Testis (tissue), 3 donors: ENCODE measurements around the gene CBLB. TPM values are rescaled to one million over a fixed set of nuclear protein-coding genes. Genes with fewer than 3 reads are reported as not detected.

Source experiments
- DNase-seq: peaks from one replicate; pipeline ENCODE4 v3.0.0-alpha.2; 2019
- H3K27ac ChIP-seq, 2 donors: fragments of 200-600 bp; sonication (generic); one replicate each; pipeline ENCODE4 v1.5.1; 2019
- H3K27me3 ChIP-seq: fragments of 200-600 bp; sonication (generic); one replicate; pipeline ENCODE4 v1.5.1; 2019
- H3K36me3 ChIP-seq: fragments of 200-600 bp; sonication (generic); one replicate; pipeline ENCODE4 v1.5.1; 2017; ENCODE audit warnings: low read depth; ENCODE audit errors: missing control alignments
- H3K4me1 ChIP-seq: fragments of 200-600 bp; sonication (generic); one replicate; pipeline ENCODE4 v1.5.1; 2019
- H3K4me3 ChIP-seq, 2 donors: fragments of 200-600 bp; sonication (generic); one replicate each; pipeline ENCODE4 v1.5.1; 2017 to 2019
- H3K9me3 ChIP-seq: fragments of 200-600 bp; sonication (generic); one replicate; pipeline ENCODE4 v1.5.1; 2017
- POLR2A ChIP-seq: fragments of 450-650 bp; IDR thresholded peaks from one replicate; pipeline ENCODE4 v1.6.1; 2017; ENCODE audit warnings: antibody characterized with exemption, mild to moderate bottlenecking, moderate library complexity
- WGBS, 2 donors: methylation state at CpG; one replicate each; pipeline ENCODE4 v1.1.5; 2018; 5-methylcytosine and 5-hydroxymethylcytosine counted together
- intact Hi-C: fragments of 100-400 bp; cut with DNase I; formaldehyde crosslinking; loops from one replicate; pipeline ENCODE4 v1.15.1; 2023; ENCODE audit warnings: low total_unique reads
- polyA plus RNA-seq: library from polyadenylated mRNA; stranded (reverse); fragments of 350-450 nt; fragmentation: Illumina TruSeq; extraction: RNeasy Lipid Tissue Mini Kit (QIAGEN cat#74804); gene quantifications from one replicate; pipeline ENCODE4 v1.2.3, GENCODE V29; 2014; ENCODE audit warnings: low read depth, low replicate concordance; ENCODE audit not compliant: insufficient read depth
- total RNA-seq, 2 donors: library from RNA; depleted of rRNA; stranded (reverse); fragments of >200 nt; gene quantifications; one replicate each; pipeline ENCODE4 v1.2.3, GENCODE V29; 2016
- TF ChIP-seq, protein P1 (sequence below), 3 experiments: fragments of 450-650 bp in 2 of 3; fragments of 200-600 bp in 1 of 3; sonication (generic) in 1 of 3; IDR thresholded peaks; one replicate each; pipeline ENCODE4 v1.5.1; 2016 to 2019; ENCODE audit warnings: antibody characterized with exemption in 3 of 3, mild to moderate bottlenecking in 2 of 3, moderate library complexity in 1 of 3

The CBLB gene
- total and polyA plus RNA-seq, 3 donors from 2014 or later = 33.0 to 73.6 (median 65.9) TPM

DNA sequence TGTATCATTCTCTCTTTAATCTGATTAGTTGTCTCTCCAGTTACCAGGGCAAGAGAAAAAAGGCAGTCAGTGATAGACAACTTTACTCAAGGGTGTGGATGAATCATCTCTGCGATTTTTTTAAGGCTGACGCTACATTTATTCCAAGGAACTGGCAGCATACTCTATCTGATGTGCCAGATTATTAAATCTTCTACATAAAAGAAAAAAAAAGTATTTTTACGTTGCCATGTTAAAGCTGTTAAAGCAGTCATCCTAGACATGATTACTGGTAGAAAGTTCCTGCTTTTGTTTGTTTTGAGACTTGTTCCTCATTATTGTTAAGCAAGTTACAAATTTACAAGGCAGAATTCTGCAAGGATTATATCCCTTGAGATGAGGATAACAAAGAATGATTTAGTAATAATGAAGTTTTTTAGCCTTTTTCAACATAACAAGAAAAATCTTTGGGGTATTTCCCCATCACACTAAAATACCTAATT, 121.7 kb downstream of the CBLB start:
- no peaks in the 10 kb centered on the region for H3K27me3 ChIP-seq
- H3K9me3 ChIP-seq = no peaks in the 10 kb centered on the region
- no peaks in the 10 kb centered on the region for H3K36me3 ChIP-seq
- TF ChIP-seq, protein P1, sequence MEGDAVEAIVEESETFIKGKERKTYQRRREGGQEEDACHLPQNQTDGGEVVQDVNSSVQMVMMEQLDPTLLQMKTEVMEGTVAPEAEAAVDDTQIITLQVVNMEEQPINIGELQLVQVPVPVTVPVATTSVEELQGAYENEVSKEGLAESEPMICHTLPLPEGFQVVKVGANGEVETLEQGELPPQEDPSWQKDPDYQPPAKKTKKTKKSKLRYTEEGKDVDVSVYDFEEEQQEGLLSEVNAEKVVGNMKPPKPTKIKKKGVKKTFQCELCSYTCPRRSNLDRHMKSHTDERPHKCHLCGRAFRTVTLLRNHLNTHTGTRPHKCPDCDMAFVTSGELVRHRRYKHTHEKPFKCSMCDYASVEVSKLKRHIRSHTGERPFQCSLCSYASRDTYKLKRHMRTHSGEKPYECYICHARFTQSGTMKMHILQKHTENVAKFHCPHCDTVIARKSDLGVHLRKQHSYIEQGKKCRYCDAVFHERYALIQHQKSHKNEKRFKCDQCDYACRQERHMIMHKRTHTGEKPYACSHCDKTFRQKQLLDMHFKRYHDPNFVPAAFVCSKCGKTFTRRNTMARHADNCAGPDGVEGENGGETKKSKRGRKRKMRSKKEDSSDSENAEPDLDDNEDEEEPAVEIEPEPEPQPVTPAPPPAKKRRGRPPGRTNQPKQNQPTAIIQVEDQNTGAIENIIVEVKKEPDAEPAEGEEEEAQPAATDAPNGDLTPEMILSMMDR (IDR thresholded peaks at IDR 0.05) = no peak
- TF ChIP-seq POLR2A = no peak
- peaks cover 14% of the 10 kb centered on the region for H3K4me1 ChIP-seq
- no peak for DNase-seq
- intact Hi-C loops = no loop called here
- H3K4me3 ChIP-seq = no peak overlapping the region
- H3K27ac ChIP-seq = peak overlapping the region in 1 of 2 donors; percentile 22
- 37 to 43% methylated on average over 3 of the region's 3 CpGs for WGBS, 2 donors

DNA sequence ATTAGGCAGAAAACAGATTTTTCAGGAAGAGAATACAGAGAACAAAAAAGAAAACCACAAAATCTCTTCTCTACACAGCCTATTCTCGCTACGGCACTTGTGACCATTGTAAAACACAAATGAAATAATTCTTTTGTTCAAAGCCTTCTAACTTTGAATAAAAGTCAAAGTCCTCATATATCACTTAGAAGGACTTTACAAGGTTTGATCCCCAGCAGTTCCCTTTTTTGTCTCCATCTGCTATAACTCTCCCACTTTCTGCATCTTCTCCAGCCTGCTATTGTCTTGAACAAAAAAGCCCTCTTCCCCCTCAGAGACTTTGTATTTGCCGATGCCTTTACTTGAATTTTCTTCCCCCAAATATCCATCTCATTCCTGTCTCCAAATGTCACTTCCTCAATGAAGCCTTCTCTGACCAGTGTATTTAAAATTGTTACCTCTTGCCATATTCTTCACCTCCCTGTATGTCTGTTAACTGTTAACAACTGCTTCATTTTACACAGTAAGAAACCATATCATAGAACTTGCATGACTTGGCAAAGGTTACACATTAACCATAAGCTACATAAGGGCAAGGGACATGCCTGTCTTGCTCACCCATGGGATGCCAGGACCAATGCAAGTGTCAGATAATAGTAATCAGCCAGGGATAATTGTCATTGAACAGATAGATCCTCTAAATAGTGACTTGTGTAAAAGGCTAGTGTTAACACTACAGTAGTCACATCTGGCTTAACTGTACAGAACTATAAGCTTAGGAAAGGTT, 122.4 kb downstream of the CBLB start:
- Histone ChIP-seq H3K27ac (peak overlapping the region in 1 of 2 donors; percentile 22), H3K36me3 (no peaks in the 10 kb centered on the region), H3K9me3 (no peaks in the 10 kb centered on the region), H3K27me3 (no peaks in the 10 kb centered on the region), H3K4me3 (no peak overlapping the region), H3K4me1 (peaks cover 14% of the 10 kb centered on the region)
- no peak for DNase-seq
- TF ChIP-seq POLR2A = no peak
- TF ChIP-seq, protein P1 (IDR thresholded peaks at IDR 0.05) = no peak
- 69 to 91% methylated on average over 3 of the region's 3 CpGs for WGBS, 2 donors
- intact Hi-C loops = no loop called here

DNA sequence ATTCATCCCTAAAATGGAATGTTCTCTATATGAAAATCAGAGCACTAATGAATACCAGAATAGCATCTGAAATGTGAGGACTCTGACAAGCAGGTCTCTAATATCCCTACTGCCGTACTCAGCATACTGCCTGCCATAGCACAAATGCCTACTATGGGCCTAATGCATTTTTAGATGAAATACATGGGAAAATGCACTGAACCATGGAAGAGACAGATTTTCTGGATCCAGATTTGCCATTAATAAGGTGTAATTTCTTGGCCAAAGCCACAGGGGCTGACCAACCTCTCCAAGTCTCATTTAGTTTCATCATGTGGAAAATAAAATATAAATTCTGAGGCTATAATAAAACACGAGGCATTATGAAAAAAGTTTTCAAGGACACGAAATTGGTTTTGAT, 123.8 kb downstream of the CBLB start:
- H3K36me3 ChIP-seq = no peaks in the 10 kb centered on the region
- no peaks in the 10 kb centered on the region for H3K9me3 ChIP-seq
- H3K4me1 ChIP-seq = peaks cover 14% of the 10 kb centered on the region
- H3K27ac ChIP-seq = no peak overlapping the region
- DNase-seq = no peak
- no peak overlapping the region for H3K4me3 ChIP-seq
- 88 to 95% methylated on average over 3 of the region's 3 CpGs for WGBS, 2 donors
- TF ChIP-seq POLR2A = no peak
- TF ChIP-seq, protein P1 (IDR thresholded peaks at IDR 0.05) = no peak
- H3K27me3 ChIP-seq = no peaks in the 10 kb centered on the region
- intact Hi-C loops = no loop called here

DNA sequence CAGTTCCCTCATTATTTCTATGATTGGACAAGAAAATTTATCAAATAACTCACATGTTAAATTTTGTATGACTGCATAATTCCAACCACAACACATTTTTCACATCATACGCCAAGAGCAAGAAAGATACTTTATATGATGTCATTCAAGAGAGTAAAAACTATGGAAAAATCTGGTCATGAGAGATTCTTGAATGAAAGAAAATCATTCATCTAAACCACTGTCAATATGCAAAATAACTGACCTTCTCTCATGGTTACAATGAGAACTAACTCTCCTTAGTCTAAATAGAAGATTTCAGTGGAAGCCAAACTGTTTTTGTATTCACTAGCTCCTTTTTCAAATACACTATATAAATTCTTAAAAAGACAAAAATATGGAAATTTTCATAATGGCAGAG, 124.6 kb downstream of the CBLB start:
- Histone ChIP-seq H3K27ac (no peak overlapping the region), H3K36me3 (no peaks in the 10 kb centered on the region), H3K9me3 (no peaks in the 10 kb centered on the region), H3K27me3 (no peaks in the 10 kb centered on the region), H3K4me1 (peaks cover 14% of the 10 kb centered on the region), H3K4me3 (no peak overlapping the region)
- intact Hi-C loops = no loop called here
- 96% methylated on average over 1 of the region's 1 CpG for WGBS, 2 donors
- TF ChIP-seq POLR2A = no peak
- TF ChIP-seq, protein P1 (IDR thresholded peaks at IDR 0.05) = no peak
- no peak for DNase-seq

DNA sequence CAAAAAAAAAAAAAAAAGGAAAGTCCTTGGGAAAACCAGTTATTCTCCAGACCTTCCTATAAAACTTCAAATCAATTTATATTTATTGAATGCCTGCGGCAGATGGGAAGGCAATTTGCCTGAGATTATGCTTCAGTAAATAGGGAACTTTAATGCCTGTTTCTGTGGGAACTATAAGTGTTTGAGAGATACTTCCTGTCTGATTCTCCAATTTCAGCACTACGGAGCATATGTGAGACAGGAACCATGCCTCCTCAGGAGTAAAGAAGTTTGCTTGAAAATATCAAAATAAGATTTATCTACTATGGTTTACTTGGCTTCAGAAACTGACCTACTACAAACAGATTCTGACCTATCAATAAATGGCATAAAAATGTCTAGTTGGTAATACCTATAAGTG, 135.5 kb downstream of the CBLB start:
- H3K36me3 ChIP-seq = no peaks in the 10 kb centered on the region
- intact Hi-C loops = no loop called here
- no peak for TF ChIP-seq POLR2A
- TF ChIP-seq, protein P1 (IDR thresholded peaks at IDR 0.05) = no peak
- H3K9me3 ChIP-seq = no peaks in the 10 kb centered on the region
- H3K4me3 ChIP-seq = no peak overlapping the region
- 89% methylated on average over 2 of the region's 2 CpGs for WGBS, 2 donors
- no peak overlapping the region for H3K27ac ChIP-seq
- no peaks in the 10 kb centered on the region for H3K27me3 ChIP-seq
- H3K4me1 ChIP-seq = no peaks in the 10 kb centered on the region
- no peak for DNase-seq
